GM10266 (cell line): Measurements from ENCODE around the gene FAIM2.
"Not testable (repeated sequence)": the region's sequence is repeated elsewhere in the genome, so short reads cannot be mapped to it uniquely, and the experiment has no call there.

Experiments
- DNase-seq: peaks from one replicate; pipeline ENCODE4 v3.0.0; 2012; ENCODE audit errors: extremely low spot score
- CTCF ChIP-seq: IDR thresholded peaks from 2 replicates; pipeline ENCODE4 v1.5.1; 2012; ENCODE audit warnings: mild to moderate bottlenecking, low read depth; ENCODE audit not compliant: control insufficient read depth, insufficient read depth; ENCODE audit errors: missing control alignments

FAIM2 gene

GRCh38 chr12:49882248-49882850 is 21.4 kb downstream of the FAIM2 start:
- no peak for DNase-seq
- TF ChIP-seq CTCF = no peak

- no peak for TF ChIP-seq CTCF
- no peak for DNase-seq
Measured at GRCh38 chr12:49881415-49882247, 22.1 kb downstream of the FAIM2 start.

- TF ChIP-seq CTCF = no peak
Measured at GRCh38 chr12:49880756-49881414, 22.8 kb downstream of the FAIM2 start.

GRCh38 chr12:49879065-49879464 is 24.6 kb downstream of the FAIM2 start:
- DNase-seq = not testable (repeated sequence)

More at GRCh38 chr12:49880756-49881414, 22.8 kb downstream of the FAIM2 start:
- DNase-seq = no peak

GRCh38 chr12:49878021-49878420 is 25.7 kb downstream of the FAIM2 start:
- DNase-seq = no peak
- TF ChIP-seq CTCF = no peak

- DNase-seq = no peak
- no peak for TF ChIP-seq CTCF
Measured at GRCh38 chr12:49877066-49877465, 26.6 kb downstream of the FAIM2 start.

- no peak for DNase-seq
- TF ChIP-seq CTCF = no peak
Measured at GRCh38 chr12:49876070-49876469, 27.6 kb downstream of the FAIM2 start.
